Measurements from ENCODE around the gene SERTAD2.

GRCh38 chr2:64637000-64637635 lies 16.6 kb downstream of the SERTAD2 start:
- TF ChIP-seq, protein P1, sequence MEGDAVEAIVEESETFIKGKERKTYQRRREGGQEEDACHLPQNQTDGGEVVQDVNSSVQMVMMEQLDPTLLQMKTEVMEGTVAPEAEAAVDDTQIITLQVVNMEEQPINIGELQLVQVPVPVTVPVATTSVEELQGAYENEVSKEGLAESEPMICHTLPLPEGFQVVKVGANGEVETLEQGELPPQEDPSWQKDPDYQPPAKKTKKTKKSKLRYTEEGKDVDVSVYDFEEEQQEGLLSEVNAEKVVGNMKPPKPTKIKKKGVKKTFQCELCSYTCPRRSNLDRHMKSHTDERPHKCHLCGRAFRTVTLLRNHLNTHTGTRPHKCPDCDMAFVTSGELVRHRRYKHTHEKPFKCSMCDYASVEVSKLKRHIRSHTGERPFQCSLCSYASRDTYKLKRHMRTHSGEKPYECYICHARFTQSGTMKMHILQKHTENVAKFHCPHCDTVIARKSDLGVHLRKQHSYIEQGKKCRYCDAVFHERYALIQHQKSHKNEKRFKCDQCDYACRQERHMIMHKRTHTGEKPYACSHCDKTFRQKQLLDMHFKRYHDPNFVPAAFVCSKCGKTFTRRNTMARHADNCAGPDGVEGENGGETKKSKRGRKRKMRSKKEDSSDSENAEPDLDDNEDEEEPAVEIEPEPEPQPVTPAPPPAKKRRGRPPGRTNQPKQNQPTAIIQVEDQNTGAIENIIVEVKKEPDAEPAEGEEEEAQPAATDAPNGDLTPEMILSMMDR (IDR thresholded peaks at IDR 0.05): no peak
- TF ChIP-seq POLR2A (IDR thresholded peaks at IDR 0.05): no peak

All from right lobe of liver (tissue), 4 donors.